NT2/D1 (cell line): ENCODE measurements around the gene SSH2.

Source experiments
- YY1 ChIP-seq: IDR thresholded peaks from 2 replicates; pipeline ENCODE4 v1.6.1; 2011; ENCODE audit not compliant: insufficient read length, insufficient read depth
- ZNF274 ChIP-seq: IDR thresholded peaks from 2 replicates; pipeline ENCODE4 v1.6.1; 2011; ENCODE audit warnings: mild to moderate bottlenecking, low read depth, low read length

GRCh38 chr17:29620271-29620670 is 309.8 kb downstream of the SSH2 start:
- no peak for TF ChIP-seq ZNF274
- peak; percentile 21 for TF ChIP-seq YY1
